OCI-LY7 (cell line): ENCODE measurements around the gene OXTR. TPM values are rescaled to one million over a fixed set of nuclear protein-coding genes. Genes with fewer than 3 reads are reported as not detected.

Experiments used
- BruUV-seq: library from RNA; stranded (reverse); fragments of 400-500 nt; replicated peaks from 2 replicates; lab custom pipeline; 2021; lab: Mats Ljungman, UMichigan
- CTCF ChIA-PET: fragments of 300-600 bp; sonication (Branson Sonifier 250); formaldehyde crosslinking; loops from one replicate; lab custom pipeline; 2022; ENCODE audit warnings: antibody characterized with exemption; ENCODE audit not compliant: unreplicated experiment; lab: Charles Lee
- POLR2A ChIA-PET: fragments of 300-600 bp; sonication (Branson Sonifier 250); formaldehyde crosslinking; loops from one replicate; lab custom pipeline; 2022; ENCODE audit warnings: antibody characterized with exemption; lab: Charles Lee
- DNase-seq: peaks from one replicate; pipeline ENCODE4 v3.0.0-alpha.2; 2015; ENCODE audit warnings: low spot score
- H2AFZ ChIP-seq: fragments of 200-600 bp; sonication (generic), shearing (Covaris generic); 2 replicates; pipeline ENCODE4 v1.6.1; 2014; ENCODE audit warnings: mild to moderate bottlenecking, antibody characterized with exemption, low read length, moderate library complexity
- H3K27ac ChIP-seq: fragments of 200-600 bp; sonication (generic); 2 replicates; pipeline ENCODE4 v1.5.1; 2014; ENCODE audit warnings: mixed run types, low read depth, mild to moderate bottlenecking, moderate library complexity, low read length, inconsistent platforms; ENCODE audit not compliant: poor library complexity, severe bottlenecking
- H3K36me3 ChIP-seq: fragments of 200-600 bp; sonication (generic); 2 replicates; pipeline ENCODE4 v1.6.1; 2014; ENCODE audit warnings: mild to moderate bottlenecking, antibody characterized with exemption, low read length, moderate library complexity, mixed read lengths; ENCODE audit not compliant: insufficient read depth
- H3K4me1 ChIP-seq: fragments of 200-600 bp; sonication (generic); 2 replicates; pipeline ENCODE4 v1.5.1; 2014; ENCODE audit warnings: mild to moderate bottlenecking, low read length; ENCODE audit not compliant: insufficient read depth, poor library complexity, severe bottlenecking
- H3K4me2 ChIP-seq: fragments of 200-600 bp; sonication (generic); 2 replicates; pipeline ENCODE4 v1.6.1; 2014; ENCODE audit warnings: mild to moderate bottlenecking, low read length
- H3K4me3 ChIP-seq: fragments of 200-600 bp; sonication (generic); 2 replicates; pipeline ENCODE4 v1.5.1; 2014; ENCODE audit warnings: mild to moderate bottlenecking, low read depth, low read length; ENCODE audit not compliant: poor library complexity, severe bottlenecking
- H3K79me2 ChIP-seq: fragments of 200-600 bp; sonication (generic); 2 replicates; pipeline ENCODE4 v1.6.1; 2016; ENCODE audit warnings: low read depth, mild to moderate bottlenecking, low read length, moderate library complexity, mixed read lengths; ENCODE audit not compliant: insufficient read depth
- H3K9me2 ChIP-seq: fragments of 200-600 bp; sonication (generic); 2 replicates; pipeline ENCODE4 v1.6.1; 2016; ENCODE audit warnings: mild to moderate bottlenecking, low read length, mixed read lengths; ENCODE audit not compliant: insufficient read depth
- H3K9me3 ChIP-seq: fragments of 200-600 bp; sonication (generic); 2 replicates; pipeline ENCODE4 v1.6.1; 2014; ENCODE audit warnings: mild to moderate bottlenecking, mixed run types, low read length, mixed read lengths
- H4K20me1 ChIP-seq: fragments of 200-600 bp; sonication (generic); 2 replicates; pipeline ENCODE4 v1.6.1; 2014; ENCODE audit warnings: mild to moderate bottlenecking, antibody characterized with exemption, low read length, moderate library complexity, mixed read lengths; ENCODE audit not compliant: insufficient read depth
- CTCF ChIP-seq: fragments of 200-600 bp; sonication (generic); conservative IDR thresholded peaks from 2 replicates; pipeline ENCODE4 v1.5.1; 2014; ENCODE audit warnings: mild to moderate bottlenecking, antibody characterized with exemption, low read length, moderate library complexity, mixed read lengths
- EZH2phosphoT487 ChIP-seq: fragments of 200-600 bp; sonication (generic); IDR thresholded peaks from 2 replicates; pipeline ENCODE4 v1.6.1; 2018; ENCODE audit warnings: low read depth, borderline replicate concordance, mild to moderate bottlenecking, mixed run types, antibody characterized with exemption, low read length, moderate library complexity, mixed read lengths
- intact Hi-C: fragments of 100-400 bp; cut with micrococcal nuclease; formaldehyde crosslinking; loops from one replicate; pipeline ENCODE4 v1.10.0; 2022; ENCODE audit not compliant: unreplicated experiment
- total RNA-seq, 2 experiments: library from RNA; depleted of rRNA in 1 of 2; stranded (reverse); fragments of >200 nt in 1 of 2; shearing (Covaris generic) in 1 of 2; gene quantifications; 2 replicates each; pipeline ENCODE4 v1.2.3, GENCODE V29; 2014 to 2022

The OXTR gene
- total RNA-seq, 2 experiments from 2014 or later: 0.82 to 2.0 TPM

- Histone ChIP-seq H3K36me3 (no peaks in the 10 kb centered on the region), H3K4me1 (no peaks in the 10 kb centered on the region), H3K4me3 (no peak overlapping the region), H3K9me2 (no peaks in the 10 kb centered on the region), H3K4me2 (no peak overlapping the region), H4K20me1 (no peaks in the 10 kb centered on the region), H3K9me3 (peaks cover 15% of the 10 kb centered on the region; the same call in 1 of the 2 replicates), H3K27ac (no peak overlapping the region), H3K79me2 (no peaks in the 10 kb centered on the region), H2AFZ (no peak overlapping the region)
- intact Hi-C loops: no loop called here
- ChIA-PET CTCF (no interaction called here), POLR2A (interaction anchor here (1.2 kb wide), 1 partner anchor 19 kb away, joined by 6 read pairs; no protein-coding TSS in a partner anchor)
- no peak for DNase-seq
- TF ChIP-seq CTCF (no peak), EZH2phosphoT487 (no peak)
- no TSS peak for BruUV-seq
Observed at GRCh38 chr3:8816106-8816505, 46.7 kb upstream of the OXTR start.

GRCh38 chr3:8813411-8813810 lies 44.0 kb upstream of the OXTR start:
- DNase-seq: no peak
- no TSS peak for BruUV-seq
- ChIA-PET POLR2A (no interaction called here), CTCF (no interaction called here)
- no peak overlapping the region for H3K27ac ChIP-seq
- H4K20me1 ChIP-seq: no peaks in the 10 kb centered on the region
- H3K4me2 ChIP-seq: no peak overlapping the region
- intact Hi-C loops: no loop called here
- H3K4me1 ChIP-seq: no peaks in the 10 kb centered on the region
- no peak overlapping the region for H3K4me3 ChIP-seq
- H3K79me2 ChIP-seq: no peaks in the 10 kb centered on the region
- TF ChIP-seq CTCF (no peak), EZH2phosphoT487 (no peak)
- H2AFZ ChIP-seq: no peak overlapping the region
- H3K9me3 ChIP-seq: 0 out of 2 replicates have a peak, but pooled peaks cover 2% of the 10 kb centered on the region
- no peaks in the 10 kb centered on the region for H3K9me2 ChIP-seq
- no peaks in the 10 kb centered on the region for H3K36me3 ChIP-seq

- Histone ChIP-seq H3K9me3 (no peaks in the 10 kb centered on the region), H3K27ac (no peak overlapping the region), H3K4me3 (no peak overlapping the region), H3K36me3 (no peaks in the 10 kb centered on the region), H2AFZ (no peak overlapping the region), H3K4me1 (no peaks in the 10 kb centered on the region), H3K9me2 (no peaks in the 10 kb centered on the region), H3K4me2 (no peak overlapping the region), H4K20me1 (no peaks in the 10 kb centered on the region), H3K79me2 (no peaks in the 10 kb centered on the region)
- POLR2A ChIA-PET: interaction anchor here (1.2 kb wide), 1 partner anchor 8 kb away, joined by 3 read pairs; no protein-coding TSS in a partner anchor
- no peak for TF ChIP-seq EZH2phosphoT487
- no peak for TF ChIP-seq CTCF
- CTCF ChIA-PET: no interaction called here
- intact Hi-C loops: no loop called here
- no TSS peak for BruUV-seq
- DNase-seq: no peak
Observed at GRCh38 chr3:8810561-8810960, 41.1 kb upstream of the OXTR start.
